WTC11 (cell line): ENCODE data around the gene IGLL1. TPM values are rescaled to one million over a fixed set of nuclear protein-coding genes. Genes with fewer than 3 reads are reported as not detected.

Source experiments
- ATAC-seq: fragments of 200-7000 bp; cut with Tn5 transposase; 2 replicates; pipeline ENCODE4 v1.10.0; 2021; ENCODE audit warnings: mild to moderate bottlenecking, moderate library complexity
- CTCF ChIA-PET: fragments of 300-600 bp; sonication (Branson Sonifier 250); formaldehyde crosslinking; loops from one replicate; lab custom pipeline; 2021; ENCODE audit warnings: antibody characterized with exemption; lab: Charles Lee
- POLR2A ChIA-PET: fragments of 350-600 bp; sonication (Branson Sonifier 250); formaldehyde crosslinking; loops from one replicate; lab custom pipeline; 2021; ENCODE audit warnings: antibody characterized with exemption; lab: Charles Lee
- DNase-seq: peaks from one replicate; pipeline ENCODE4 v3.0.0; 2021; ENCODE audit warnings: low spot score
- H3K27ac Mint-ChIP-seq: 2 replicates; pipeline ENCODE4 v1.8.0; 2021; ENCODE audit warnings: mixed read lengths
- H3K27me3 Mint-ChIP-seq: 2 replicates; pipeline ENCODE4 v1.8.0; 2021; ENCODE audit warnings: low read depth, mild to moderate bottlenecking, moderate library complexity, mixed read lengths
- H3K36me3 Mint-ChIP-seq: 2 replicates; pipeline ENCODE4 v1.8.0; 2021; ENCODE audit warnings: mixed read lengths
- H3K4me1 Mint-ChIP-seq: 2 replicates; pipeline ENCODE4 v1.8.0; 2022; ENCODE audit warnings: mixed read lengths
- H3K4me3 Mint-ChIP-seq: 2 replicates; pipeline ENCODE4 v1.8.0; 2021; ENCODE audit warnings: mild to moderate bottlenecking, moderate library complexity, mixed read lengths
- H3K9me3 Mint-ChIP-seq: 2 replicates; pipeline ENCODE4 v1.8.0; 2021; ENCODE audit warnings: mixed read lengths
- ATF1 ChIP-seq: sonication (generic); formaldehyde crosslinking; IDR thresholded peaks from 2 replicates; pipeline ENCODE4 v1.8.1; 2023; ENCODE audit warnings: mild to moderate bottlenecking, moderate library complexity, missing genetic modification reagents
- CBFB ChIP-seq: sonication (generic); formaldehyde crosslinking; IDR thresholded peaks from 2 replicates; pipeline ENCODE4 v1.8.1; 2022; ENCODE audit warnings: mild to moderate bottlenecking, low read depth, missing genetic modification reagents
- CDX4 ChIP-seq: fragments of 250-450 bp; sonication (Bioruptor Pico); IDR thresholded peaks from 2 replicates; pipeline ENCODE4 v1.9.0; 2021; ENCODE audit warnings: moderate library complexity, mild to moderate bottlenecking, inconsistent platforms, borderline replicate concordance
- CREM ChIP-seq: sonication (generic); formaldehyde crosslinking; IDR thresholded peaks from 2 replicates; pipeline ENCODE4 v1.8.1; 2022; ENCODE audit warnings: mild to moderate bottlenecking, missing genetic modification reagents, moderate library complexity
- FOXP1 ChIP-seq: sonication (generic); formaldehyde crosslinking; IDR thresholded peaks from 2 replicates; pipeline ENCODE4 v1.8.0; 2022; ENCODE audit warnings: missing genetic modification reagents, mild to moderate bottlenecking, moderate library complexity, borderline replicate concordance
- GABPB1 ChIP-seq: sonication (generic); formaldehyde crosslinking; IDR thresholded peaks from 2 replicates; pipeline ENCODE4 v1.8.1; 2023; ENCODE audit warnings: mild to moderate bottlenecking, missing genetic modification reagents
- GRHL2 ChIP-seq: fragments of 250-450 bp; sonication (Bioruptor Pico); IDR thresholded peaks from 2 replicates; pipeline ENCODE4 v1.8.0; 2022; ENCODE audit warnings: mild to moderate bottlenecking, moderate library complexity; ENCODE audit not compliant: insufficient replicate concordance, severe bottlenecking
- HMGXB4 ChIP-seq: sonication (generic); formaldehyde crosslinking; IDR thresholded peaks from 2 replicates; pipeline ENCODE4 v1.8.1; 2023; ENCODE audit warnings: mild to moderate bottlenecking, moderate library complexity, missing genetic modification reagents
- SP1 ChIP-seq: sonication (generic); formaldehyde crosslinking; conservative IDR thresholded peaks from 2 replicates; pipeline ENCODE4 v1.8.1; 2022; ENCODE audit warnings: missing genetic modification reagents
- TCF7 ChIP-seq: sonication (generic); formaldehyde crosslinking; IDR thresholded peaks from 2 replicates; pipeline ENCODE4 v1.8.0; 2022; ENCODE audit warnings: mild to moderate bottlenecking, low read depth, missing genetic modification reagents, moderate library complexity
- ZNF121 ChIP-seq: sonication (generic); formaldehyde crosslinking; IDR thresholded peaks from 2 replicates; pipeline ENCODE4 v1.8.0; 2023; ENCODE audit warnings: missing genetic modification reagents
- ZNF232 ChIP-seq: sonication (generic); formaldehyde crosslinking; IDR thresholded peaks from 2 replicates; pipeline ENCODE4 v1.8.0; 2022; ENCODE audit warnings: mild to moderate bottlenecking, missing genetic modification reagents
- ZNF263 ChIP-seq: sonication (generic); formaldehyde crosslinking; IDR thresholded peaks from 2 replicates; pipeline ENCODE4 v1.8.1; 2022; ENCODE audit warnings: low read depth, mild to moderate bottlenecking, moderate library complexity, missing genetic modification reagents
- ZNF423 ChIP-seq: fragments of 250-450 bp; sonication (Bioruptor Pico); IDR thresholded peaks from 2 replicates; pipeline ENCODE4 v2.1.2; 2022; ENCODE audit warnings: mild to moderate bottlenecking, moderate library complexity
- total RNA-seq: library from RNA; stranded (reverse); gene quantifications from 3 replicates; pipeline ENCODE4 v1.2.3, GENCODE V29; 2021
- TF ChIP-seq, protein P1 (sequence below): fragments of 250-450 bp; sonication (Bioruptor Pico); IDR thresholded peaks from 2 replicates; pipeline ENCODE4 v1.9.0; 2021; ENCODE audit warnings: mild to moderate bottlenecking
- TF ChIP-seq, protein P2 (sequence below): sonication (generic); formaldehyde crosslinking; IDR thresholded peaks from 2 replicates; pipeline ENCODE4 v1.8.1; 2022; ENCODE audit warnings: mild to moderate bottlenecking, moderate library complexity, missing genetic modification reagents
- TF ChIP-seq, protein P3 (sequence below): sonication (generic); formaldehyde crosslinking; IDR thresholded peaks from 2 replicates; pipeline ENCODE4 v1.8.0; 2022; ENCODE audit warnings: mild to moderate bottlenecking, missing genetic modification reagents

IGLL1 gene
- total RNA-seq, 1 experiment from 2014 or later, result not detected

DNA sequence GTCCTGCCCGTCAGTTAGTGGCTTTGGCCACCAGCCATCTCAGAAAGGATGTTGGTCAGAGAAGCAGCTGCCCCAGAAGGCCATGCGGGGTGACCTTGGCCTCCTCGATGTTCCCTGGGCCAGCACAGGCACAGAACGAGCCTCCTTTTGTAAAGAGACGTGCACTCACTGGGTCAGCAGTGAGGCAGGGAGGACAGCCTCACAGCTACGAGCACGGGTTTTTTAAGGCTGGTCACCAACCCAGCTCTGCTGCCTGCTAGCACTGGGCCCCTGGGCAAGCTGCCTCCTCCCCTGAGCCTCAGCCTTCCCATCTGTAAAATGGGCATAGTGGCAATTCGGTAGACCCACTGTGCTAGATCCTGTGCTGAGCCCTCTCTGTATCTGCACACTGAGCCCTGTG lies 10.8 kb downstream of the IGLL1 start:
- peaks cover 61% of the 10 kb centered on the region for H3K27me3 Mint-ChIP-seq
- POLR2A ChIA-PET, result interaction anchor here (0.5 kb wide), 1 partner anchor 431 kb away, joined by 3 read pairs; no protein-coding TSS in a partner anchor

GRCh38 chr22:23566705-23567475 lies 13.2 kb downstream of the IGLL1 start:
- ChIA-PET CTCF (interaction anchor here (1.0 to 2.7 kb wide), 4 partner anchors 16 to 283 kb away, joined by 3 to 14 read pairs (median 9); no protein-coding TSS in a partner anchor), POLR2A (no interaction called here)
- Mint-ChIP-seq H3K4me1 (peaks cover 12% of the 10 kb centered on the region), H3K27ac (no peak overlapping the region), H3K9me3 (peaks cover 2% of the 10 kb centered on the region; the same call in 1 of the 2 replicates), H3K36me3 (no peaks in the 10 kb centered on the region), H3K27me3 (peaks cover 67% of the 10 kb centered on the region)
- no peak for DNase-seq
- TF ChIP-seq CDX4 (CRISPR knock-in tag) (no peak), ZNF121 (no peak), CREM (CRISPR knock-in tag) (no peak), HMGXB4 (CRISPR knock-in tag) (no peak)
- TF ChIP-seq, all 79 proteins: peak for 0
- H3K4me3 Mint-ChIP-seq, result peak overlapping the region; percentile 68
- no peak for ATAC-seq

More for the DNA sequence above, 10.8 kb downstream of the IGLL1 start:
- Mint-ChIP-seq H3K4me3 (no peak overlapping the region), H3K27ac (no peak overlapping the region), H3K4me1 (peaks cover 12% of the 10 kb centered on the region), H3K36me3 (no peaks in the 10 kb centered on the region), H3K9me3 (peaks cover 8% of the 10 kb centered on the region; the same call in 1 of the 2 replicates)
- ATAC-seq (no peak), DNase-seq (no peak)
- CTCF ChIA-PET, result interaction anchor here (2.7 kb wide), 1 partner anchor 22 kb away, joined by 12 read pairs; no protein-coding TSS in a partner anchor
- TF ChIP-seq, protein P1, sequence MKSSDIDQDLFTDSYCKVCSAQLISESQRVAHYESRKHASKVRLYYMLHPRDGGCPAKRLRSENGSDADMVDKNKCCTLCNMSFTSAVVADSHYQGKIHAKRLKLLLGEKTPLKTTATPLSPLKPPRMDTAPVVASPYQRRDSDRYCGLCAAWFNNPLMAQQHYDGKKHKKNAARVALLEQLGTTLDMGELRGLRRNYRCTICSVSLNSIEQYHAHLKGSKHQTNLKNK (CRISPR knock-in tag), result no peak
- TF ChIP-seq ATF1 (no peak), TCF7 (CRISPR knock-in tag) (no peak)

DNA sequence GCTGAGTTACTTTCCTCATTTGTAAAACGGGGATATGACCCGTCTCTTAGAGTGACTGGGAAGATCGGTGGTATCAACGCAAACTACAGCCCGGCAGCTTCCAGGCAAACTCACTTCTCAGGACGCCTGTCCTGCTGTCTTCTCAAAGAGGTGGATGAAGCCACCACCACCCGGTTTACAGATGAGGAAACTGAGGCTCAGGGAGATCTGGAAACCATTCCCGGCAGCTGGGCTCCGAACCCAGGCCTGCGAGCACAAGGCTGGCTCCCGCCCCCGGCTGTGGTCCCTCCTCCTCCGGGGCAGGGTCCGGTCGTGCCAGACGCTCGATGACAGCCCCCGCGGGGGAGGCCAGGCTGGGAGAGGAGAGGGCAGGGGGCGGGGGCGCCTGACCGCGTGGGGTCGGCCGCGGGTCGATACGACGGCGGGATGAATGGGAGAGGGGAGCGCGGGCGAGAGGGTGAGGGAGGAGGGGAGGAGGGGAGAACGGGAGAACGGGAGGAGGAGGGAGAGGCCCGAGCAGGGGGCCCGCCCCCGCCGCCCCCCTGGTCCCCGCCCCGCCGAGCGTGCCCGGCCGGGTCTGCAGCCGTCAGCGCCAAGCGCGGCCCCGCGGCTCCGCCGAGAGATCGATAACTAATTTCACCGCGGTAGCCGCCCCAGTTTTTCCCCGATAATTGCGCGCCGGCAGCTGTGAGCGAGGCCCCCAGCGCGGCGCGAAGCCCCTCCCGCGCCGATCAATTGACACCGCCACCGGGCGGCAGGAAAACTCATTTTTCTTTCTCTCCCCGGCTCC lies 14.0 kb downstream of the IGLL1 start:
- H3K27ac Mint-ChIP-seq, result no peak overlapping the region
- H3K36me3 Mint-ChIP-seq, result no peaks in the 10 kb centered on the region
- H3K4me1 Mint-ChIP-seq, result peaks cover 12% of the 10 kb centered on the region
- ChIA-PET CTCF (interaction anchor here (1.0 to 2.6 kb wide), 3 partner anchors 17 to 284 kb away, joined by 3 to 14 read pairs (median 6); no protein-coding TSS in a partner anchor), POLR2A (no interaction called here)
- H3K9me3 Mint-ChIP-seq, result no peaks in the 10 kb centered on the region
- DNase-seq, result peak; percentile 34
- TF ChIP-seq GABPB1 (no peak), ZNF263 (CRISPR knock-in tag) (peak; percentile 65; the same call in 1 of the 2 replicates)
- ATAC-seq, result peak; percentile 16
- peaks cover 64% of the 10 kb centered on the region for H3K27me3 Mint-ChIP-seq
- H3K4me3 Mint-ChIP-seq, result peak overlapping the region; percentile 83

DNA sequence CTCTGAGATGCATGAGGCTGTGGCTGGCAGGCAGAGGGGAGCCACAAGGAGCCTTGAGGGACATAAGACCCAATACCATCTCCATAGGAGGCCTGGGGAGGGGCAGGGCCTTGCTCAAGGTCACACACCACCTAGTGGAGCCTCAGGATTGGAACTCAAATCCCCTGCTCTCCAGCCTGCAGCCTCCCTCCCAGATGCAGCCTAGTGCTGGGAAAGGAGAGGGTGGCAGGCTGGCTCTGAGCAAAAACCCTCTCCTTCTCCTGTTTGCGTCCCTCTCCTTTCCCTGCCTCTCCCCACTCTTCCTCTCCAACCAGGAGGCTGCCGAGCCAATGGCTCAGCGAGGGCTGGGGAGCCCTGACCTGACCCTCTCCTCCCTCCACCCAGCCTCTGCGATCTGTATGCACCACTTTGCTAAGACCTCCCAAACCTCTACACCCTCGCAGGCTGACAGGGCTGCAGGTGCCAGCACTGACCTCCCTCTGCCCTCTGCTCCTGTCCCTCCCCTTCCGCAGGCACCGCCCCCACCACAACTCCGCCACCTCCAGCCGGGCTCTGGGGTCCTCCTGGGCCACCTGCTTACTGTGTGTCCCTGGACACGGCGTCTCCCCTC lies 14.7 kb downstream of the IGLL1 start:
- ChIA-PET CTCF (interaction anchor here (0.6 to 2.6 kb wide), 5 partner anchors 24 to 1153 kb away, joined by 3 to 14 read pairs (median 5); no protein-coding TSS in a partner anchor), POLR2A (no interaction called here)
- Mint-ChIP-seq H3K4me3 (peak overlapping the region; percentile 83), H3K27ac (no peak overlapping the region), H3K4me1 (peaks cover 12% of the 10 kb centered on the region), H3K36me3 (no peaks in the 10 kb centered on the region), H3K9me3 (no peaks in the 10 kb centered on the region), H3K27me3 (peaks cover 61% of the 10 kb centered on the region)
- 0 out of 2 replicates have a peak, but pooled peaks have one; percentile 27 for TF ChIP-seq FOXP1
- TF ChIP-seq, protein P2, sequence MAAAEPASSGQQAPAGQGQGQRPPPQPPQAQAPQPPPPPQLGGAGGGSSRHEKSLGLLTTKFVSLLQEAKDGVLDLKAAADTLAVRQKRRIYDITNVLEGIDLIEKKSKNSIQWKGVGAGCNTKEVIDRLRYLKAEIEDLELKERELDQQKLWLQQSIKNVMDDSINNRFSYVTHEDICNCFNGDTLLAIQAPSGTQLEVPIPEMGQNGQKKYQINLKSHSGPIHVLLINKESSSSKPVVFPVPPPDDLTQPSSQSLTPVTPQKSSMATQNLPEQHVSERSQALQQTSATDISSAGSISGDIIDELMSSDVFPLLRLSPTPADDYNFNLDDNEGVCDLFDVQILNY, result no peak
- no peak for TF ChIP-seq ZNF232 (CRISPR knock-in tag)
- no peak for TF ChIP-seq GRHL2 (CRISPR knock-in tag)
- TF ChIP-seq CBFB (CRISPR knock-in tag), result no peak
- TF ChIP-seq, protein P3, sequence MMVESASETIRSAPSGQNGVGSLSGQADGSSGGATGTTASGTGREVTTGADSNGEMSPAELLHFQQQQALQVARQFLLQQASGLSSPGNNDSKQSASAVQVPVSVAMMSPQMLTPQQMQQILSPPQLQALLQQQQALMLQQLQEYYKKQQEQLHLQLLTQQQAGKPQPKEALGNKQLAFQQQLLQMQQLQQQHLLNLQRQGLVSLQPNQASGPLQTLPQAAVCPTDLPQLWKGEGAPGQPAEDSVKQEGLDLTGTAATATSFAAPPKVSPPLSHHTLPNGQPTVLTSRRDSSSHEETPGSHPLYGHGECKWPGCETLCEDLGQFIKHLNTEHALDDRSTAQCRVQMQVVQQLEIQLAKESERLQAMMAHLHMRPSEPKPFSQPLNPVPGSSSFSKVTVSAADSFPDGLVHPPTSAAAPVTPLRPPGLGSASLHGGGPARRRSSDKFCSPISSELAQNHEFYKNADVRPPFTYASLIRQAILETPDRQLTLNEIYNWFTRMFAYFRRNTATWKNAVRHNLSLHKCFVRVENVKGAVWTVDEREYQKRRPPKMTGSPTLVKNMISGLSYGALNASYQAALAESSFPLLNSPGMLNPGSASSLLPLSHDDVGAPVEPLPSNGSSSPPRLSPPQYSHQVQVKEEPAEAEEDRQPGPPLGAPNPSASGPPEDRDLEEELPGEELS (CRISPR knock-in tag), result no peak
- TF ChIP-seq SP1 (CRISPR knock-in tag), result no peak
- TF ChIP-seq ZNF423 (CRISPR knock-in tag), result no peak
- ATAC-seq (peak; percentile 88), DNase-seq (peak; percentile 54)
